Measurements from ENCODE around the gene SLC39A3.

GRCh38 chr19:2734589-2735288 lies 5.1 kb downstream of the SLC39A3 start:
- TF ChIP-seq CTCF (conservative IDR thresholded peaks at IDR 0.05 in 1 of 2, IDR thresholded peaks at IDR 0.05 in 1 of 2; ENCODE audit: low read depth in 1 of 2, low read length in 2 of 2) (no peak), EZH2 (IDR thresholded peaks at IDR 0.05; ENCODE audit: low read length, missing control alignments) (no peak)
